Peyer's patch (tissue), 4 donors: ENCODE measurements around the gene PKP4. TPM values are rescaled to one million over a fixed set of nuclear protein-coding genes. Genes with fewer than 3 reads are reported as not detected.

Experiments
- DNase-seq, 3 donors: peaks; one replicate each; pipeline ENCODE4 v3.0.0-alpha.2; 2017 to 2019
- H3K27ac ChIP-seq, 4 donors: fragments of 200-600 bp; sonication (generic); one replicate each; pipeline ENCODE4 v1.5.1; 2016 to 2019
- H3K27me3 ChIP-seq, 2 donors: fragments of 200-600 bp; sonication (generic); one replicate each; pipeline ENCODE4 v1.5.1; 2019
- H3K36me3 ChIP-seq, 3 donors: fragments of 200-600 bp; sonication (generic); one replicate each; pipeline ENCODE4 v1.5.1; 2016 to 2019
- H3K4me1 ChIP-seq, 4 donors: fragments of 200-600 bp; sonication (generic); one replicate each; pipeline ENCODE4 v1.5.1; 2016 to 2019
- H3K4me3 ChIP-seq, 4 donors: fragments of 200-600 bp; sonication (generic); 1 replicate in 3 of 4; 2 replicates in 1 of 4; pipeline ENCODE4 v1.5.1; 2016 to 2019; ENCODE audit warnings: mild to moderate bottlenecking in 1 of 4
- H3K9me3 ChIP-seq, 4 donors: fragments of 200-600 bp; sonication (generic); one replicate each; pipeline ENCODE4 v1.5.1; 2016 to 2019; ENCODE audit warnings: mild to moderate bottlenecking in 1 of 4
- CTCF ChIP-seq, 6 experiments: fragments of 450-650 bp in 4 of 6; fragments of 200-600 bp in 2 of 6; sonication (generic) in 1 of 6; IDR thresholded peaks; one replicate each; pipeline ENCODE4 v1.5.1; 2017 to 2019; ENCODE audit warnings: antibody characterized with exemption in 6 of 6, mild to moderate bottlenecking in 3 of 6, moderate library complexity in 1 of 6
- POLR2A ChIP-seq, 2 donors: fragments of 450-650 bp; IDR thresholded peaks; one replicate each; pipeline ENCODE4 v1.5.1; 2017; ENCODE audit warnings: antibody characterized with exemption in 2 of 2, mild to moderate bottlenecking in 2 of 2, moderate library complexity in 2 of 2
- total RNA-seq, 4 donors: library from RNA; depleted of rRNA; stranded (reverse); fragments of >200 nt; gene quantifications; one replicate each; pipeline ENCODE4 v1.1.0, GENCODE V29; 2016

The PKP4 gene
- total RNA-seq, 4 donors from 2014 or later: 67.8 to 168 (median 117) TPM

DNA sequence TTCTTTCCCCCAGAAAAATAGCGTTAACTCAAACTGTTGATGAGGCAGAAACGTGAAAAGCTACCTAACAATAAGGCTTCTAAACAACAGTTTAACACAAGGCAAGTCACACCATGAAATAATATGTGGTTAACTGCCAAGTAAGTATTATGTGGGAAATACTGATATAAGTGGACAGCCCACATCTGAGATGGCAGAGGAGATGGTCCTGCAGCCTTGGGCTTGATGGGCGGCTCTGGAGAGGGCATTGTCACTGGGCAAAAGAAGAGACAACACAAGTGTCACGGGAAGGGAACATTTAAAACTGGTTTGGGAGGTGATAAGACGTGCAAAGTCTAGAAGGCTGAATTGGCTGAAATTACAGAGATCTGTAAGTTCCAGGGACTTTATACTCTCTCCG is 147.2 kb downstream of the PKP4 start:
- Histone ChIP-seq H3K27me3 (no peaks in the 10 kb centered on the region), H3K4me3 (no peak overlapping the region), H3K9me3 (no peaks in the 10 kb centered on the region), H3K27ac (no peak overlapping the region), H3K4me1 (no peaks in the 10 kb centered on the region), H3K36me3 (peaks cover 0 to 3% (median 0%) of the 10 kb centered on the region in 3 donors)
- no peak for DNase-seq
- TF ChIP-seq POLR2A (IDR thresholded peaks at IDR 0.05) (no peak), CTCF (IDR thresholded peaks at IDR 0.05) (no peak)

GRCh38 chr2:158610059-158610458 is 153.3 kb downstream of the PKP4 start:
- no peaks in the 10 kb centered on the region for H3K4me1 ChIP-seq
- no peak overlapping the region for H3K27ac ChIP-seq
- DNase-seq: no peak
- TF ChIP-seq CTCF (IDR thresholded peaks at IDR 0.05): no peak
- TF ChIP-seq POLR2A (IDR thresholded peaks at IDR 0.05): no peak
- no peaks in the 10 kb centered on the region for H3K9me3 ChIP-seq
- H3K27me3 ChIP-seq: no peaks in the 10 kb centered on the region
- H3K36me3 ChIP-seq: peaks cover 0 to 3% (median 0%) of the 10 kb centered on the region in 3 donors
- no peak overlapping the region for H3K4me3 ChIP-seq

- TF ChIP-seq POLR2A (IDR thresholded peaks at IDR 0.05) (no peak), CTCF (IDR thresholded peaks at IDR 0.05) (no peak)
- Histone ChIP-seq H3K27me3 (no peaks in the 10 kb centered on the region), H3K36me3 (peaks cover 0 to 9% (median 0%) of the 10 kb centered on the region in 3 donors), H3K4me3 (no peak overlapping the region), H3K9me3 (no peaks in the 10 kb centered on the region), H3K27ac (no peak overlapping the region), H3K4me1 (no peaks in the 10 kb centered on the region)
- no peak for DNase-seq
Measured at GRCh38 chr2:158616480-158617000, 159.8 kb downstream of the PKP4 start.

- Histone ChIP-seq H3K27me3 (no peaks in the 10 kb centered on the region), H3K4me1 (no peaks in the 10 kb centered on the region), H3K4me3 (no peak overlapping the region), H3K9me3 (no peaks in the 10 kb centered on the region), H3K27ac (no peak overlapping the region), H3K36me3 (peaks cover 0 to 23% (median 0%) of the 10 kb centered on the region in 3 donors)
- TF ChIP-seq CTCF (IDR thresholded peaks at IDR 0.05) (no peak), POLR2A (IDR thresholded peaks at IDR 0.05) (no peak)
- DNase-seq: no peak
Measured at GRCh38 chr2:158618891-158619490, 162.2 kb downstream of the PKP4 start.

DNA sequence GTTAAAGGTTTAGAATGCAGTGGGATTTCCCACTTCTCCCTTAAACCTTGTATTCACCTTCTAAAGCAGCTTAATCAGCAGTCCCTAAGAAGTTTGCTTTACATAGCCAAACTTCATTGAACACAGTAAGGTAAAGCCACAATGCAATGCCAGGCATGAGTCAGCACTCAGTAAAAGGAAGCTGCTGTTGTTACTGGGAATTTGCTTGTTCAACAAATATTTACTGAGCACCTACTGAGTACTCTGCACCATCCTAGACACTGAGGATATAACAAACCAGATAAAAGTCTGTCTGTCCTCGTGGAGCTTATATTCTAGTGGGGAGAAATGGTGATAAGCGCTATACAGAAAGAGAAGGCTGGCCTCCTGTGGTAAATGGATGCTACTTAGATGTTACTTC is 162.7 kb downstream of the PKP4 start:
- Histone ChIP-seq H3K27me3 (no peaks in the 10 kb centered on the region), H3K36me3 (peaks cover 0 to 23% (median 0%) of the 10 kb centered on the region in 3 donors), H3K9me3 (no peaks in the 10 kb centered on the region), H3K4me1 (no peaks in the 10 kb centered on the region), H3K4me3 (no peak overlapping the region), H3K27ac (no peak overlapping the region)
- no peak for TF ChIP-seq CTCF (IDR thresholded peaks at IDR 0.05)
- TF ChIP-seq POLR2A (IDR thresholded peaks at IDR 0.05): no peak
- no peak for DNase-seq
